GM19351 (cell line): Measurements from ENCODE around the gene HOXC5.
"Not testable (repeated sequence)": the region's sequence is repeated elsewhere in the genome, so short reads cannot be mapped to it uniquely, and the experiment has no call there.

Source experiments
- ATAC-seq: cut with Tn5 transposase; IDR thresholded peaks from one replicate; pipeline ENCODE4 v1.9.1; 2021; ENCODE audit warnings: mild to moderate bottlenecking, moderate library complexity; ENCODE audit not compliant: unreplicated experiment

The HOXC5 gene

DNA sequence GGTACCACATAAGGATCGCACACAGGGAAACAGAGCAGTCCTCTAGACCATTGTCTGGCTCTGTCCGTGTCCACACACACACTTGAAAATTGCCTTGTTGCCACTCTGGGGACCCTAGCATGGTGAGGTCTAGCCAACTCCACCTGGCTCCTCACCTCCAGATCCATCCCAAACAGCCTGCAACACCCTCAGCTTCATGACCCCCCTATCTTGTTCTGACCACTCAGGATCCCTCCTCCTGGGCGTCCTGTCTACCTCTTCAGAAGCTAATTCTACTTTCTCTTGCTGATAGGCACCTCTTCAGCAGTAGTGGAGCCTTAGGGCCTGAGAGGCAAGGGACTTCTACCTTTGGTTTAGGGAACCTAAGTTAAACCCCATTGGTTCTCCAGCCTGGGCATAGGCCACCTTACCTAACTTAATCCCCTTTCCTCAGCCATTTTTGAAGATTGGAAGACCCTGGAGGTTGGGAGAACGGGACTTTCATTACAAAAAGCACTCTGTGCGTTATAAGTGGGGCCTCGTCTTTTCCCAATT lies 697 bp upstream of the HOXC5 start:
- ATAC-seq, result no peak

- ATAC-seq, result no peak
Observed at GRCh38 chr12:54033106-54033979, 493 bp downstream of the HOXC5 start.

DNA sequence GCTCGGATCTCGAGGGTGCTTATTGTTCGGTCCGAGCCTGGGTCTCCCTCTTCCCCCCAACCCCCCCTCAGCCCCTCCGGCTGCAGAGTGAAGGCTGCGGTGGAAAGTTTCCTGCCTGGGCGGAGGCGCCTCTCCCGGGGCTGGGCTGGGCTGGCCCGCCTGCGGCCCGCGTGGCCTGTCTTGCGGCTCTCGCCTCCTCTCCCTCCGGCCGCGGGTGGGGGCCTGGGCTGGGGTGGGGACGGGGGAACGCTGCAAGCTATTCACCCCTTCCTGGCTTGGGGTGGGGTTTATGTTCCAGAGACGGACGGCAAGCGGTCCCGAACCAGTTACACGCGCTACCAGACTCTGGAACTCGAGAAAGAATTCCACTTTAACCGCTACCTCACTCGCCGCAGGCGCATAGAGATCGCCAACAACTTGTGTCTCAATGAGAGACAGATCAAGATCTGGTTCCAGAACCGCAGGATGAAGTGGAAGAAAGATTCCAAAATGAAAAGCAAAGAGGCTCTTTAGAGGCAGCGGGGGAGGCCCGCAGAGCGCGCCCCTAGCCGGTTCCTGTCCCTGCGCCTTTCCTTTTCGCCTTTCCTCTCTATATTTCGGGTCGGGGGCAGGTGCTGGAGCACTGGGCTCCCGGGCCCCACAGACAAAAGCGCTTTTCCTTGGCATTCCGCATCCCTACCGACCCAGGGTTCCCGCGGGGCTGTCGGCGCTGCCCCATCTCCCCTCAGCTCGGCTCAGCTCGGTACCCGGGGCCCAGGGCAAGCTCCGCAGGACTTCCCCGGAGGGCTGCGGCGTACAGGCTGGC lies 1.3 kb downstream of the HOXC5 start:
- no peak for ATAC-seq

DNA sequence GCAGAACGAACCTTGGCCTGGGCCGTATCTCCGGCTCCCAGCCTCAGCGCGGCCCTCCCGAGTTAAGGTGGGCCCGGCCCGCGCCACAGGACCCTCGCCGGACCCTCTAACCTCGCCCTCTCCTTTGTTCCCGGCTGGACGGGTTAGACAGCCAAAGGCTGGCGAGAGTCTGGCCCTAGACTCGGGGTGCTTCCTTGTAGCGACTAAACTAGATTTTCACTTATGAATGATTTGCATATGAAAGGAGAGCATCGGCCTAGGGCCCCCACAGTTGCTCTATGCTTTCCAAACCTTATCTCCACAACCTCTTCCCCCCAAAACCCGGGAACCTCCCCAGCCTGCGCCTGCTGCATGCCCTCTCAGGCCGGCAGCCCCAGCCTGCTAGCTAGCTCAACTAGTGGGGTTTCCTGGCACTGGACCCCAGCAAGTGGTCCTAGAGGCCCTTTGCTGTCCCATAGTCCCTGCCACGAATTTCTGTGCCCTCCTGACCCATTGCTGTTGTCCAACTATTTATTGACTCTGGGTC lies 2.0 kb downstream of the HOXC5 start:
- no peak for ATAC-seq

DNA sequence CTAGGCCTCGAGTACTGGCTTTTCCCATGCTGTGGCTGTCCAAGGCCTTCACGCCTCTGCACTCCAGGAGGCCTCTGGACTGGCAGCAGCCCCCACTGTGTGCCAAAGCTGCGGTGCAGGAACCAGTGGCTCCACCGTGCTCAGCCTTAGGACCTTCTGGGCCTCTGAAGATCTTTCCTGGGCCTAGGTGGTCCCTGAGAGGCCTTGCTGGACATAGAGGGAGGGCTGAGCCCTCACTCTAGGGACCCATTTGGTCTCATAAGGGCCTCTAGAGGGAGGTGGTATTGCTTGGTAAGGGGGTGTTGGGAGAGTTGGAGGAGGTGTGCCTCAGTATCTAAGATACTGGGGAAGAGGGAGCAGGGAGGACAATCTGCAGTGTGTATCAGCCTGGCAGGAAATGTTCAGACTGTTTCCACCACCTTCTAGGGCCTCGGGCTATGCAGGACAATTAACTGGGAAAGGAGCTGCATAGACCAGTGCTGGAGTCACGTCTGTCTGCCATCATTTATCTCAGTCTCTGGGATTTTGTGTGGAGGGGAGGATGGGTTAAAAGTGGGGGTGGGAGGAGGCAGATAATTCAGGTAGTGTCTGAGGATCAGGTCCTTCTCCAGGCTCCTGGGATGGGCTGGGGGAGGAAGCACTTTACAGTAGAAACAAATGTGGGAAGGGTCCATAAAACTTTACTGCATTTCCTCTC lies 2.9 kb downstream of the HOXC5 start:
- no peak for ATAC-seq

- no peak for ATAC-seq
Observed at GRCh38 chr12:54036620-54037359, 3.9 kb downstream of the HOXC5 start.

DNA sequence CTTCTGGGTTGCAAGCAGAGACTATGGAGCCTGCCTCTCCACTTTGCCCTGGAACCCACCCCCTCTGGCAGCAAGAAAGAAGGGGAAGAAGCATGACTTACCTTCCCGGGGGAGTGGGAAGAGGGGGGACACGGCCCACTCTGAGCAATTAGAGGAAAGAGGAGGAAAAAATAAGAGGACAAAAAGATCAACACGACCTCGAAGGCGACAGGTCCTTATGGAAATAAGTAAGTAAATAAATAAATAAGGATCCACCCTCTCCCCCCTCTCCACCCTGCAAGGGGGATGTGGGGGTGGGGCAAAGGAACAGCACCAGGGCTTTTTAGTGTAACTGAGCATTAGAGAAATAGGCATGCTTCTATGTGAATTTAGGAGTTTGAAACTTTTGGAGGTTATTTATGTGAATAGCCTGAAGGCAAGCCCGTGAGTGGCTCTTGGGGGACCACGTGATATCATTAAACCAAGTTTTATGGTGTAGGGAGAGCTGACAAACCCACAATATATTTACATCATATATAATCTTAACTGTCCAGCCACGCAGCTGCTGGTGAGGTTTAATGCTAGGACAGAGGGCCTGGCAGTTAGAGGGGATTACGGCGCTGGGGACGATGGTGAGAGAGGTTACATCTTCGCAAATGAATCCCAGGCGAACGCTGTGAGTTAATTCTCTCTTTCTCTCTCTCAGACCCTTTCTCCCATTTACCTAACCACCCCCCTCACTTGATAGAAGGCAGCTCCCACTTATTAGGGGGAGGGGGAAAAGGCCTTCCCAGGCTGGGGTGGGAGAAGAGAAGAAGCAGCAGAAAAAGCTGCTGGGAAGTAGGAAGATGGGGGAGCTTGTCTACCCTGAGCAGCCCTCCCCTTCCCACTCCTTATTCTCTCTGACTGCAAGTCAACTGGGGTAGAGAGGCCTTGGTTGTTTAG lies 4.8 kb downstream of the HOXC5 start:
- no peak for ATAC-seq

- no peak for ATAC-seq
Observed at GRCh38 chr12:54038284-54038870, 5.5 kb downstream of the HOXC5 start.

DNA sequence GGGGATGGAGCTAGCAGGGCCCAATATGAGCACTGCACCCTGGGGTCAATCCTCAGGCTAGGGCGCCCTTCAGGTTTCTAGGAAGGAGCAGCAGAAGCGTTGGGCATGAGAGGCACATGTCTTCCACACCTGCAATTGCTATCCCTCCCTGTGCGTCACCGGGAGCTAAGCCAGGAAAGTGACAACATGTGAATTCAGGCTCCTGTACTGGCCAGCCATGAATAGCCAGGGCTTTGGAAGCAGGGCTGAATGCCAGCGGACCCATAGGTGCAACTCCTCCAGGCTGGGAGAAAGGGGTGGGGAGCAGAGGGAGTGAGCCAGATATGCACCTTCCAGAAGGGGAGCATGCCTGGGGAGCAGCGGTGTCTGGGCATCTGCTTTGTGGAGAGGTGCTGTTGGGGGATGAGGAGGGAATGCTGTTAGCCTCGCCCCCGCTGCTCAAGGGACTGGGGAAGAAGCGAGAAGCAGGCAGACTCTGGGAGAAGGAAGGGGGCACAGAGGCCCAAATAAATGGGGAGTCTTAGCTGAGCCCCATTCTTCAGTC lies 6.1 kb downstream of the HOXC5 start:
- no peak for ATAC-seq

DNA sequence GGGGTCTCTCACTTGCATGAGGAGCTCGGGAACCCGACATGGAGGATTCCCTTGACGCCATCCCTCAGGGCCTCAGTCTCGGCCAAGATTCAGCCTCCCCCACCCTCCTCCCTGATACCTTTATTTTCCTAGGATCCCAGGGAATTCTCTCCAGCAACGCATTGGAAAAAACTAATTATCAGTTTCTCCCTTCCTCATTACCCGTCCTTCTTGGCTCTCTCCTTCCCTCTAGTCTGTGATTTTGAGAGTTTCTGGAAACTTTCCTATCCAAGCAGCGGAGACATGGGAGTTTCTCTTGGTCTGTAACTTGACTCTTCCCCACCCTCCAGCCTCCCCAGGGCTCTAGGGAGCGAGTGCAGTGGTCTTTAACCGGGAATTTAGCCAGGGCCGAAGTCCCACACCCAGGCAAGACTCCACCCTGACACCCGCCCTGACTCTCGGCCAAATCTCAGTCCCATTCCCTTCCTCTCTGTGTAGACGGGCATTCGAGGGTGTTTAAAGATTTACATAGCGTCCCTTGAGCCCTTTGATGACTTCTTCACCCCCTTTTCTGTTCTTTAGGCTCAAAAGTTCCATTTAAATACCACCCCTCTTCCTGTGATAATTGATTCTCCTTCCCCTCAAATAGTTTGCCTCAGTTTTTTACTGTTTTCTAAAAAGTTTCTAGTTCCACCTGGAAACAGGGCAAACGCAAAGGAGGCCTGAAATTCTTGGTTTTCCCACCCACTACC lies 6.7 kb downstream of the HOXC5 start:
- no peak for ATAC-seq

- ATAC-seq, result no peak
Observed at GRCh38 chr12:54040148-54040494, 7.3 kb downstream of the HOXC5 start.

DNA sequence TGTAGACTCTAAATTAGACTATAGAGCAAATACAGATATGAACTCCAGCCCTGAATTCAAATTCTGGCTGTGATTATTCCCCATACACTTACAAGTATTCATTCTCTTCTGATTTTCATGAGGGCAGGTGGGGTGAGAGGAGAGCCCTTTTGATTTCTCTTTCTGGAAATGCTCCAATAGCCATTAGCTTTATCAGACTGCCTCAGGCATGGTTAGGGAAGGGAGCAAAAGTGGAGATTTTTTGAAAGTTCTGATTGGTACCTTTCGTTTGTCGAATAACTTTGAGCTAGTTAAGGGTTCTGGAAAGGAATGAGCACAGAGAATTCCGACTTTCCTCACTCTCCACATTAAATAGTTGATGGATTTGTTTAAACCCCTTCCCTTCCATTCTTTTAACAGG lies 7.8 kb downstream of the HOXC5 start:
- ATAC-seq, result no peak

DNA sequence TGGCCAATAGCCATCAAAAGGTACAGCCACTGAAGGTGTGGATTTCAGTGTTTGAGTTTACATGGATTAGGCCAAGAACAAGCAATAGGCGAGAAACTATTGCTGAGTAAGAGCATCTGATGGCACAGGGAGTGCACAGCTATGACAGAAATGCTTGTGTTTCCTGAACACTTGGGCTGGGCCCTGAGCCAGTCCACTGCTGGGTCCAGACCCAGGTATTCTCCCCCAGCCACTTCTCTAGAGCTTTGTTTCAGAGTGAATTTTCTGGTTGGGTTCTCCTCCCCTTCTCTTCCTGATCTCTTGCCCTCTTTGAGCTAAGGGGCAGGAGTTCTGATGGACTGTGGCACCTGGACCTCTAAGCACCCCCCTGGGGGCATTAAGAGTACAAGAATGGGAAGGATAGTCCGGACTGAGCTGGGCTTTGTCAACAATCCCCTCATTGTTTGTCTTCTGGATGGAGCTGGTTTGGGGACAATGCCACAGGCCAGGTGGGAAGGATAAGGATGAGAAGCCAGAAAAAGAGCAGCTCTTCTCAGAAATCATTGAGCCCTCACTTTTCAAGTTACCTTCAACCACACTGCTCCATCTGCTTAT lies 8.3 kb downstream of the HOXC5 start:
- ATAC-seq, result no peak

DNA sequence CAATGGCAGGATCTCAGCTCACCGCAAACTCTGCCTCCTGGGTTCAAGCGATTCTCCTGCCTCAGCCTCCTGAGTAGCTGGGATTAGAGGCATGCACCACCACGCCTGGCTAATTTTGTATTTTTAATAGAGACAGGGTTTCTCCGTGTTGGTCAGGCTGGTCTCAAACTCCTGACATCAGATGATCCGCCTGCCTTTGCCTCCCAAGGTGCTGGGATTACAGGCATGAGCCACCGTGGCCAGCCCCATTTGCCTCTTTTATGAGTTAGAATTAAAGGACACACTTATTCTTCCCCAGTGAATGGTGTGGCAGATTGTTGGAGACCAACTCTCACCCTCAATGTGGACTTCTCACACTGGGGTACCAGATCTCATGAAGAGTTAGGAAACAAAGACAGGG lies 9.2 kb downstream of the HOXC5 start:
- not testable (repeated sequence) for ATAC-seq

GRCh38 chr12:54042970-54043853 lies 10.4 kb downstream of the HOXC5 start:
- no peak for ATAC-seq

GRCh38 chr12:54044425-54045103 lies 11.7 kb downstream of the HOXC5 start:
- ATAC-seq, result no peak
